HTR-8/SVneo (cell line): ENCODE measurements around the gene DAZAP1.

Source experiments
- DNase-seq: peaks from one replicate; pipeline ENCODE4 v3.0.0; 2011; ENCODE audit warnings: low spot score, mixed read lengths; ENCODE audit not compliant: insufficient read length
- FAIRE-seq: peaks from 2 replicates; lab custom pipeline; 2011; peaks lifted over from hg19 to GRCh38; lab: Jason Lieb, UNC

Gene DAZAP1

GRCh38 chr19:1422360-1422759 is 15.0 kb downstream of the DAZAP1 start:
- FAIRE-seq (no peak), DNase-seq (no peak)

- no peak for DNase-seq
- FAIRE-seq: no peak
Observed at GRCh38 chr19:1422943-1423342, 15.6 kb downstream of the DAZAP1 start.

GRCh38 chr19:1423436-1424191 is 16.2 kb downstream of the DAZAP1 start:
- no peak for FAIRE-seq
- no peak for DNase-seq

GRCh38 chr19:1424192-1424955 is 17.0 kb downstream of the DAZAP1 start:
- no peak for DNase-seq
- no peak for FAIRE-seq

GRCh38 chr19:1425102-1425837 is 17.9 kb downstream of the DAZAP1 start:
- DNase-seq (no peak), FAIRE-seq (no peak)

DNA sequence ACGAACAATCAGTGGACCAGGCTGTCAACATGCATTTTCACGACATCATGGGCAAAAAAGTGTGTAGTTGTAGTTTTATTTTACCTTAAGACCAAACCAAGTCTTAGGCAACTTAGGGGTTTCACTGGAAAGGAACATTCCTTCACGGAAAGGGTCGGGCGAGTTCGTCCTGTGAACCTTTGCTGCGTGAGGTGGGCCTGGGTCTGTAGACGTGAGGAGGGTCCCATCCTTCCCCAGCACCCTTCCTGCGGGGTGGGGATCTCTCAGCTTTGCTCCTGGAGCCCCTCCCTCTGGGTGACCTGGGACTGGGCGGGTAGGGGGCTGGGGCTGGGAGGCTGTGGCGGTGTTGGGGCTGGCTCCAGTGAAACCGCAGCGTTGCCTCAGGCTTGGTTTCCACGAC is 18.5 kb downstream of the DAZAP1 start:
- no peak for FAIRE-seq
- DNase-seq: no peak

DNA sequence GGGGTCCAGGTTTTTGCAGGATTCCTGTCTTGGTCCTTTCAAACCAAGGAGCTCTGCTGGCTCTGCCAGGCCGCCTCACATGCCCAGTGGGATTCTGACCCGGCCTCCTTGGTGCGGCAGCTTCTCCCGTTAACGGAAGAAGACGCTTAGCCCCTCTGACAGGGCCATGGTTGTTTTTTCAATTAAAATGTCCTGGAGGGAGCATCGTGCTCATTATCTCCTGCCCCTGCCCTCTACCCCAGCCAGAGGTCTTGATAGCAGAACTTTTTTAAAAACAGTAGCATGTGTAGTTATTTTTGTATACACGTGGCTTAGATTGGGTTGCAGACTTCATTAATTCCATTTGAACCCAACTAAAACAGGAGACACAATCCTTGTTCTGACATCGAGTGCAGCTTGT is 19.4 kb downstream of the DAZAP1 start:
- no peak for DNase-seq
- FAIRE-seq: no peak

DNA sequence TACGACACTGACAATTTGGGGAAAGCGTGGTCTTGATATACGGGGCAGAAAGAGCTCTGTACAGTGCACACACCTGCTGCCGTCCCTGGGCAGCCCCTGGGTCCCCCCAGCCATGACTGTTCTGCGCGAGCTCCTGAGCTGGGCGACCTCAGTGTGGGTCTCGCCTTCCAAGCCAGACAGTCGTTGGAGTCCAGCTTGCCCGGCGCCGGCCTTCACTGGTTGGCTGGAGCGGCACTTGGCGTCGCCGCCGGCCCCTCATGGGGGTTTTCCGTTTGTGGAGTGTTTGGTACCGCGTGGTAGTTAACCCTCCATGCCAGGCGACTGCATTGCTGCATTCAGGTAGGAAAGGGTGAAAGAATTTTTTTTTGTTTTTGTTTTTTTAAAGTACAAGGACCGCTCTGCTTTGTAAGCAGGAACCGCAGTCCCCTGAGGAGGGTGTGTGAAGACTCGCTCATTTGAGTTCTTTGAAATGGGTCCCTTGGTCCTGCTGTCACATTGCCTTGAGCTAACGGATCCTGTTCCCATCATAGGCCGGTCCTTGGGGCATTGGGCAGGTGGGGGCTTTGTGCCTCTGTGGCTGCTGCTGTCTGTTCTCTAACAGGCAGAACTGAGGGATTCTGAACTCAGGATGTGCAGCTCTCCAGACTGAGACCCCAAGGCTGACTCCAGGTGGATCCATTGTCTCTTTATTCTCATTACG is 20.0 kb downstream of the DAZAP1 start:
- no peak for DNase-seq
- no peak for FAIRE-seq

GRCh38 chr19:1428738-1429391 is 21.5 kb downstream of the DAZAP1 start:
- no peak for DNase-seq
- no peak for FAIRE-seq

DNA sequence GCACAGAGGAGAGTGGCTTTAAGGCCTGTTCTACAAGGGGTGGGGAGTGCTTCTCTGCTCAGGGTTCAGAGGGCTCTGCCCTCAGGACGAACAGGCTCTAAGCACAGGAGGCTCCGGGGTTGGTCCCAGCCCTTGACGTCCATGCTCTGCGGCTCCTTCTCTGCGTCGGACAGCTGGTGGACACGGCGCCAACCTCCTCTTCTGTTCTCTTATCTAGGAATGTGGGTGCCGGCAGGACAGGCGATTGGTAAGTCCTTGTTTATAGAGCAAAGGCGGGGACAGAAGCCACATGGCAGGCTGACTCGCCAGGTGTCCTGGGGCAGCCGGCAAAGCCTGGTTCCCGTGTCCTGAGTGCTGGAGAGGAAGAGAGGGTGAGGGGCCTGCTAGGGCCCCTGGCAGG is 22.4 kb downstream of the DAZAP1 start:
- DNase-seq (no peak), FAIRE-seq (no peak)

DNA sequence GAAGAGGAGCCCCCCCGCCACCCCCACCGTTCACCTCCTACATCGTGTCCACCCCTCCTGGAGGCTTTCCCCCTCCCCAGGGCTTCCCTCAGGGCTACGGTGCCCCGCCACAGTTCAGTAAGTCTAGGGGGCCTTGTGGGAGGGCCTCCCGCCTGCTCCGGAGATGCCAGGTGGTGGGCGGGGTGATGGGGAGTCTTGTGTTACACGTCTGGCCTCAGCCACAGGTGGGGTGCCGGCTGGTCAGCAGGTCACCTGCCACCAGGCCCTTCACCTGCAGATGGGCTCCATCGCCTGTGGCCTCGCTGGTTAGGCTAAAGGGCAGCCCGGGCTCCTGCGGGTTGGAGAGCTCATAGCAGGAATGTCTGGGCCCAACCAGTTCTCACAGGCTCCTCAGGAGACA is 22.9 kb downstream of the DAZAP1 start:
- DNase-seq (no peak), FAIRE-seq (no peak)

DNA sequence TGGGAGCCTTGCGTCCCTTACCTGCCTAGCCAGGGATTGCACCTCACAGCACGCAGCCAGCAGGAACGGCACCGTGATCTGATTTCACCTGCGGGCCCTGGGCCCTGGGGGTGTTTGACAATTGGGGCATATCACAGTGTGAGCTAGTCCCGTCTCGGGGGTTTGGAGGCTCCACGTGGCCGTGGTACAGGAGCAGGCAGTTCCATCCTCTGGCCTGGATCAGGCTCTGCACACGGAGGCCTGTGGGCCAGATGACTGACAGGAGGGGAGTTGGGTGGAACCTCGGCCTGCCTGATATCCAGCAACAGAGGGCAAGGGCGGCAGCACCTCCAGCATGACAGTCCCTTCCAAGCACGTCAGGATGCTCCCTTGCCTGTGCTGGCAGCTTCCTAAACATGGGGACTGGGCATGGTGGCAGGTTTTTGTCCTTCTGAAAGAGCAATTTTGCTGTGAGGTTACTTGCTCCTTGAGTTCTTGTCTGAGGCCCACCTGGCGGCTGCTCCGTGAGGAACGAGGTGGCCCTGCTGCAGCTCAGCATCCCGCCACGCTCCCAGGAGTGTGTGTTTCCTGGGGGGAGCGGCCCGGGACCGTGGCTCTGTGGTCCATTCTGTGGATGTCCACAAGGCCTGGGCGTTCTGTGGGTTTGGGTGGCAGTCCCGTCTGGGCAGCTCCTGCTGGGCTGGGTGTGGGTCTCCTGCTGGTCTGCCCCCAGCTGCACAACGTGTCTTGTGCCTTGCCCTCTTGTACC is 24.5 kb downstream of the DAZAP1 start:
- no peak for FAIRE-seq
- DNase-seq: no peak

- DNase-seq (no peak), FAIRE-seq (no peak)
Observed at GRCh38 chr19:1432507-1432887, 25.1 kb downstream of the DAZAP1 start.

DNA sequence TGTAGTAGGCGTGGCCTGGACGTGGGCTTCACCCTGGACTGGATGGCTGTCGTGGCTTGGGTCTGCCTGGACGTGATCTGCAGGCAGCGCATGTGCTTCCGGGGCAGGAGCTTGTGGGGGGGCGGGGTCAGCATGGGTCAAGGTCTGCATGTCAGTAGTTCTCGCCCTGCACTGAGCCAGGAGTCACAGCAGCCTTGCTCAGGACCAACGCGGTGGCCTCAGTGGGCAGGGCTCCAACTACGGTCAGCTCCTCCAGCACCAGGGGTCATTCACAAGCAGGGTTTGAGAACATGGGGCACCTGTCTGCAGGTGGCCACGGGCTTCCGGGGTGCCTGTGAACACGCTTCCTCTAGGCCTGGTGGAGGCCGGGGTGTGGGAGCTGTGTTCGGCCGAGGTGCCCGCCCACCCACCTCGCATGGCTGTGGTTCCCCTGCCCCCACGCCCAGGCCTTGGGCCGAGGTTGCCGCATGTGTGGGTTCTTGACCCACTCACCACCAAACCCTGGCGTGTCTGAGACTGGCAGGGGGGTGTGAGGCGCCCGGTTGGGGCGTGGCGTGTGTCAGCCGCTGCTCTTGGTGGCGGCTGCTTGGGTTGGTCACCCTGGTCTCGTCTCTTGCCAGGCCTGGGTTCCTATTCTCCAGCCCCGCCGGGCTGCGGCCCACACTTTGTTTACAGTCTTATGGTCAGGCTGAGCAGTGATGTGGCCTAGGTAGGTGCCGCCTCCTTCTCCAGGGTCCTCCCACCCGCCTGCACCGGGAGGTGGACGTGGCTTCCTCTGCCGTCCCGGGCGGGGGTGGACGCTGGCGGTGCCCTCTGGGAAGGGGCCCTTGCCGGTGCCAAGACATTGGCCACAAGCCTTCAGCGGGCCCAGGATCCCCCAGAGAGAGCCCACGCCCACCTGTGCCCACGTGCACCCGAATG is 26.0 kb downstream of the DAZAP1 start:
- FAIRE-seq (no peak), DNase-seq (no peak)

GRCh38 chr19:1434040-1434366 is 26.6 kb downstream of the DAZAP1 start:
- DNase-seq: no peak
- FAIRE-seq: no peak

DNA sequence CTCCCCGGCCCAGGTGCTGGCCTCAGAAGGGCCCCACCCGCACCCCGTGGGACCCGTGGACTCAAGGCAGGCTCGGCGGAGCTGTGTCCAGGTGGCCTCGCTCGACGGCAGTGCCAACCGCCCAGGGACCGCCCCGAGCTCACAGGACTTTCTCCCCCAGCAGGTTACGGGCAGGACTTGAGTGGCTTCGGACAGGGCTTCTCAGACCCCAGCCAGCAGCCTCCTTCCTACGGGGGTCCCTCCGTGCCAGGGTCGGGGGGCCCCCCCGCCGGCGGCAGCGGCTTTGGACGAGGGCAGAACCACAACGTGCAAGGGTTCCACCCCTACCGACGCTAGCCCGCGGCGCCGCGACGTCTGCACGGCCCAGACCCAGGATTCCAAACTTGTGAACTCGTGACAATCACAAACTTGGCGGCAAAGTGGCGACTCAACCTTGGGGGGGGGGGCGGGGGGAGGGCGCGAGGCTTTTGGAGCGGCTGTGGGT is 27.2 kb downstream of the DAZAP1 start:
- no peak for FAIRE-seq
- no peak for DNase-seq

DNA sequence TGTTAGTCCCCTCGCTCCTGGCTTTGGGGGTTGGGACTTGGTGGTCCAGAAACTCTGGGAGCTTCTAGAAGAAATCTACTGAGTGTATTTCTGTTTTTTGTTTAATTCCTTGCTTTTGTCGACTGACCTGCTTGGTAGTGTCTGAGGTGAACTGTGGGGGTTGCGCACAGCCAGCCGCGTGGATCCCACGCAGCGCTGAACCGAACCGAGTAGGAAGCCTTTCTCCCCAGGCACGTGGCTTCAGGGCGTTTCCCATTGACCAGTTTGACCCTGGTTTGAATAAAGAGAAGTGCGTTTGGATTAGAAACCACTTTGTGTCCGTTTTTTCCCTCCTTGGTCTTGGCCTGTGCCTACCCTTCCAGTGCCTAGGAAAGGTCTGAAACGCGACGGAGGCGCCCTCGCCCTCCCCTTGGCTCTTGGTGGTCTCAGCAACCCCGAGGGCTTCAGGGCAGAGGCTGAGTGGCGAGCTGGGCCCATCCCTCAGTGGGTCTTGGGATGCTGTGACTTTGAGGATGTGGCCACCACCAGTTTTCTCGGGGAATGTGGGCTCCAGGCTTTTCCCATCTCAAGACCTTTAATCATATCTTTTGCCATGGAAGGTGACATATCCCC is 28.1 kb downstream of the DAZAP1 start:
- FAIRE-seq: no peak
- DNase-seq: no peak

- no peak for DNase-seq
- FAIRE-seq: no peak
Observed at GRCh38 chr19:1437609-1438008, 30.2 kb downstream of the DAZAP1 start.
